Measurements from ENCODE around the gene TSC2. TPM values are rescaled to one million over a fixed set of nuclear protein-coding genes. Genes with fewer than 3 reads are reported as not detected.

TSC2 gene
- polyA plus RNA-seq, 1 donor (not counting 4 experiments of a cell fraction or from before 2014, with no cell fraction given): 22.6 TPM

GRCh38 chr16:2093793-2094192 is 46.0 kb downstream of the TSC2 start:
- FAIRE-seq: no peak
- no peak overlapping the region for H3K27ac ChIP-seq (ENCODE audit: control insufficient read depth, insufficient read depth, low read length)
- H3K4me2 ChIP-seq (ENCODE audit: control insufficient read depth, extremely low read depth, insufficient read depth, low read depth, low read length): no peak overlapping the region

GRCh38 chr16:2095315-2095853 is 47.6 kb downstream of the TSC2 start:
- no peak overlapping the region for H3K9ac ChIP-seq (ENCODE audit: control insufficient read depth, extremely low read depth, insufficient read depth, low read length)
- TF ChIP-seq EZH2 (IDR thresholded peaks at IDR 0.05; ENCODE audit: low read length): no peak
- TF ChIP-seq CTCF (optimal IDR thresholded peaks at IDR 0.05 in 1 of 3, IDR thresholded peaks at IDR 0.05 in 1 of 3, conservative IDR thresholded peaks at IDR 0.05 in 1 of 3; ENCODE audit: extremely low read depth in 1 of 3, insufficient read depth in 2 of 3, low read length in 3 of 3): no peak
- H3K9me1 ChIP-seq (ENCODE audit: control insufficient read depth, extremely low read depth, insufficient read depth, low read length): no peaks in the 10 kb centered on the region
- peaks cover 2% of the 10 kb centered on the region for H4K20me1 ChIP-seq (ENCODE audit: control insufficient read depth, extremely low read depth, insufficient read depth, low read length)
- H3K27ac ChIP-seq (ENCODE audit: control insufficient read depth, insufficient read depth, low read length): no peak overlapping the region
- dilution Hi-C loops (cut with MboI; ENCODE audit: extremely low pct_ligation_motif_present, low sequenced_read_pairs): no loop called here
- no peak for DNase-seq (ENCODE audit: low read depth, low spot score)
- H3K27me3 ChIP-seq (ENCODE audit: control insufficient read depth, extremely low read depth, insufficient read depth, low read length): no peaks in the 10 kb centered on the region
- H3K9me3 ChIP-seq (ENCODE audit: control insufficient read depth, low read depth, low read length): no peaks in the 10 kb centered on the region
- H3K4me1 ChIP-seq (ENCODE audit: control insufficient read depth, extremely low read depth, insufficient read depth, low read length): peaks cover 14% of the 10 kb centered on the region
- no peak overlapping the region for H3K4me3 ChIP-seq (ENCODE audit: control insufficient read depth in 2 of 3, extremely low read depth in 1 of 3, insufficient read depth in 2 of 3, low read depth in 1 of 3, low read length in 3 of 3)
- peaks cover 19 to 25% of the 10 kb centered on the region in 2 experiments for H3K36me3 ChIP-seq (ENCODE audit: control insufficient read depth in 2 of 2, extremely low read depth in 1 of 2, insufficient read depth in 2 of 2, low read length in 2 of 2)
- H3K79me2 ChIP-seq (ENCODE audit: control insufficient read depth, insufficient read depth, low read length): no peaks in the 10 kb centered on the region
- no peak overlapping the region for H2AFZ ChIP-seq (ENCODE audit: control insufficient read depth, low read length)
- no peak for FAIRE-seq
- H3K4me2 ChIP-seq (ENCODE audit: control insufficient read depth, extremely low read depth, insufficient read depth, low read depth, low read length): no peak overlapping the region

More at GRCh38 chr16:2093793-2094192, 46.0 kb downstream of the TSC2 start:
- no peak overlapping the region for H3K4me3 ChIP-seq (ENCODE audit: control insufficient read depth in 2 of 3, extremely low read depth in 1 of 3, insufficient read depth in 2 of 3, low read depth in 1 of 3, low read length in 3 of 3)
- DNase-seq (ENCODE audit: low read depth, low spot score): no peak
- H3K27me3 ChIP-seq (ENCODE audit: control insufficient read depth, extremely low read depth, insufficient read depth, low read length): no peaks in the 10 kb centered on the region
- TF ChIP-seq EZH2 (IDR thresholded peaks at IDR 0.05; ENCODE audit: low read length): no peak
- no peak for TF ChIP-seq CTCF (optimal IDR thresholded peaks at IDR 0.05 in 1 of 3, IDR thresholded peaks at IDR 0.05 in 1 of 3, conservative IDR thresholded peaks at IDR 0.05 in 1 of 3; ENCODE audit: extremely low read depth in 1 of 3, insufficient read depth in 2 of 3, low read length in 3 of 3)
- peaks cover 6% of the 10 kb centered on the region for H4K20me1 ChIP-seq (ENCODE audit: control insufficient read depth, extremely low read depth, insufficient read depth, low read length)
- no peak overlapping the region for H3K9ac ChIP-seq (ENCODE audit: control insufficient read depth, extremely low read depth, insufficient read depth, low read length)
- H3K4me1 ChIP-seq (ENCODE audit: control insufficient read depth, extremely low read depth, insufficient read depth, low read length): peaks cover 23% of the 10 kb centered on the region
- no peaks in the 10 kb centered on the region for H3K79me2 ChIP-seq (ENCODE audit: control insufficient read depth, insufficient read depth, low read length)
- peaks cover 22 to 38% of the 10 kb centered on the region in 2 experiments for H3K36me3 ChIP-seq (ENCODE audit: control insufficient read depth in 2 of 2, extremely low read depth in 1 of 2, insufficient read depth in 2 of 2, low read length in 2 of 2)
- no peak overlapping the region for H2AFZ ChIP-seq (ENCODE audit: control insufficient read depth, low read length)
- H3K9me1 ChIP-seq (ENCODE audit: control insufficient read depth, extremely low read depth, insufficient read depth, low read length): no peaks in the 10 kb centered on the region
- dilution Hi-C loops (cut with MboI; ENCODE audit: extremely low pct_ligation_motif_present, low sequenced_read_pairs): no loop called here
- no peaks in the 10 kb centered on the region for H3K9me3 ChIP-seq (ENCODE audit: control insufficient read depth, low read depth, low read length)

Measured in keratinocyte (primary cell).